Activated naive CD8-positive, alpha-beta T cell treated with anti-CD3 and anti-CD28 coated beads, Interleukin-2, amount 10 ng/mL, durations not matched to agents 7 days and 5 days (primary cell): ENCODE data around the gene IARS1. TPM values are rescaled to one million over a fixed set of nuclear protein-coding genes. Genes with fewer than 3 reads are reported as not detected.

Source experiments
- ATAC-seq: fragments of 150-1000 bp; cut with Tn5 transposase; one replicate; pipeline ENCODE4 v1.10.0; 2021; ENCODE audit warnings: low read depth, moderate library complexity
- POLR2A ChIA-PET: fragments of 350-600 bp; sonication (Branson Sonifier 250); formaldehyde crosslinking; loops from one replicate; lab custom pipeline; 2021; ENCODE audit warnings: antibody characterized with exemption; lab: Charles Lee
- DNase-seq: peaks from one replicate; pipeline ENCODE4 v3.0.0; 2021
- H3K27ac Mint-ChIP-seq: one replicate; pipeline ENCODE4 v1.8.0; 2022; ENCODE audit warnings: mild to moderate bottlenecking, mixed read lengths
- H3K27me3 Mint-ChIP-seq: one replicate; pipeline ENCODE4 v1.8.0; 2022; ENCODE audit warnings: mild to moderate bottlenecking, moderate library complexity, mixed read lengths
- H3K36me3 Mint-ChIP-seq: one replicate; pipeline ENCODE4 v1.8.0; 2021; ENCODE audit warnings: mild to moderate bottlenecking, mixed read lengths
- H3K4me1 Mint-ChIP-seq: one replicate; pipeline ENCODE4 v1.8.0; 2021; ENCODE audit warnings: mixed read lengths
- H3K4me3 Mint-ChIP-seq: one replicate; pipeline ENCODE4 v1.8.0; 2022; ENCODE audit warnings: mild to moderate bottlenecking, moderate library complexity, mixed read lengths
- H3K9me3 Mint-ChIP-seq: one replicate; pipeline ENCODE4 v1.8.0; 2021; ENCODE audit warnings: mixed read lengths
- total RNA-seq, 2 experiments: library from RNA; stranded (reverse); gene quantifications; one replicate each; pipeline ENCODE4 v1.2.3, GENCODE V29; 2021

Gene IARS1
- total RNA-seq, 2 experiments from 2014 or later: 120 to 123 TPM

DNA sequence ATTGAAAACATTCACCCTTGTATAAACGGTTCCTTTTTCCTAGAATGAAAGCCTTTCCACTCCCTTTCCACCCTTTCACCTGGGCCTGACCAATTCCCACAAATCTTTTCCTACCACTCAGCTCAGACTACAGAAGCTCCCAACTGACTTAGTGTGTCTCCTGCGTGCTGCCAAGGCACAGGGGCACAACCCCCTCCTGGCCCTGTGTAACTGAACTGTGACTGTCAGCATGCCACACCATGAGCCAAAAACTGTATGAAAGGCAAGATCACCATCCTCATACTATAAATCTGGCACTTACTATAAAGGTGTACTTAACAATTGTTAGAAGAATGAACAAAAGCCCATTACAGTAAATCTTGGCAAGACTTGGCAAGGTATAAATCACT, 20.1 kb upstream of the IARS1 start:
- ATAC-seq: no peak

DNA sequence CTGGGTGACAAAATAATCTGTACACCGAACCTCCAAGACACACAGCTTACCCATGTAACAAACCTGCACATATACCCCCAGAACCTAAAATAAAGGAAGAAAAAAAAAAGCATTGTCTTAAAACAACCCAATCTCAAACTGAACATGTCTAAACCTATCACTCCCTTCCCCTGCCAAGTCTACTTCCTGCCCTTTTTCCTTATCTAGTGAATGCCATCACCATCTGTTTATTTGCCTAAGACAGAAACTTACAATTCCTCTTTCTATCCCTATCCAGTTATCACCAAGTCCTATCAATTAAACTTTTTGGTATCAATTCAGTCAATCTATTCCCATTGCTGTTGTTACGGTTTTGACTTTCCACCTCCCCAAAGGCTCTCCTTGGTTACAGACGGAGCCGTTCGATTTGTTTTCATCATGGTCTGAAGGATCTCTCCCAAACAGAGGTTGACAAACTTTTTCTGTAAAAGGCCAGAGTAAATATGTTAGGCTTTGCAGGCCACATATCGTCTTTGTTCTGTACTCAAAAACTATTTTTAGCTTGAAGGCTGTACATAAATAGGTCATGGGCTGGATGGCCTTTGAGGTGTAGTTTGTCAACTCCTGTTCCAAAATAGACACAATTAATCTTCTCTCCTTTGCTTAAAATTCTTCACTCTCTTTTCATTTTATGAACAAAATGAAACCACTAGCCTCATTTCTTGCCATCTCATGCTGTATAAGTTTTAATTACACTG, 19.6 kb upstream of the IARS1 start:
- no peak for ATAC-seq

More for the DNA sequence above, 20.1 kb upstream of the IARS1 start:
- H3K4me1 Mint-ChIP-seq: peaks cover 15% of the 10 kb centered on the region
- H3K36me3 Mint-ChIP-seq: peaks cover 49% of the 10 kb centered on the region
- POLR2A ChIA-PET: no interaction called here
- peak overlapping the region; percentile 15 for H3K27ac Mint-ChIP-seq
- no peaks in the 10 kb centered on the region for H3K9me3 Mint-ChIP-seq
- no peak for DNase-seq
- H3K27me3 Mint-ChIP-seq: no peaks in the 10 kb centered on the region
- no peak overlapping the region for H3K4me3 Mint-ChIP-seq

DNA sequence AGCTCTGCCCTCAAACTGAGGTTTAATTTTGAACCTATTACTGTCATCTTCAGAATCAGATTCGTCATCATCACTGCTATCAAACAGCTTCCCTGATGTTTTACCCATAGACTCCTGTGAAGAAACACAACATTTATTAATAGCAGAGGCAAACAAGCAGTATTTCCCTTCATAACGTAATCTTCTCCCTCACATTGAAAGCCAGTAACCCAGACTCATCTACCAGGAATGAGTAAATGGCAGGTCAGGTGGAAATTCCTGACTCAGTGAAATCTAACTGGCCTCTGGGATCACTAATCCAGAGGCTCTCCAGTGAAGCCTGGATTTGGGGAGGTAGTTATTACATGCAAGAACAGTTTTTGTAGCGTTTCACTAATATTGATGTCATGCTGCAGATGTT, 17.1 kb upstream of the IARS1 start:
- H3K9me3 Mint-ChIP-seq: no peaks in the 10 kb centered on the region
- ATAC-seq (no peak), DNase-seq (no peak)
- no peak overlapping the region for H3K27ac Mint-ChIP-seq
- POLR2A ChIA-PET: no interaction called here
- H3K4me1 Mint-ChIP-seq: peaks cover 15% of the 10 kb centered on the region
- peaks cover 47% of the 10 kb centered on the region for H3K36me3 Mint-ChIP-seq
- no peak overlapping the region for H3K4me3 Mint-ChIP-seq
- H3K27me3 Mint-ChIP-seq: no peaks in the 10 kb centered on the region

More for the DNA sequence above, 19.6 kb upstream of the IARS1 start:
- Mint-ChIP-seq H3K4me1 (peaks cover 15% of the 10 kb centered on the region), H3K4me3 (no peak overlapping the region), H3K36me3 (peaks cover 50% of the 10 kb centered on the region), H3K27ac (peak overlapping the region; percentile 26), H3K27me3 (no peaks in the 10 kb centered on the region), H3K9me3 (no peaks in the 10 kb centered on the region)
- DNase-seq: no peak
- POLR2A ChIA-PET: no interaction called here

DNA sequence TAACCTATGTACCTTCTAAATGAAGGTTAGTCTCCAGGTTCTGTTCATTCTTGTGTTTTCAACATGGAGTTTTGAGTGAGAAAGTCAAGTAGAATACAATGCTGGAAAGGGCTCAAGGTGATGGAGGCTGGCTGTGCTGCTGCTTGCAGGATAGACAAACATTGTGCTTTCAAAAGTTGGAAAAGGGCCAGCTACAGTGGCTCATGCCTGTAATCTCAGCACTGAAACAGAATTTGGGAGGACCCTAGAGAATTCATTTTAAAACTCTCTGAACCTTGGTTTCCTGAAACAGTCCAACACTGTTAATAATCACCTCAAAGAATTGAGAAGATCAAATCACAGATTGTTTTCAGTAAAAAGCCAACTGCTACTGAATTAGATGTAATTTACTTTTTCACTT, 15.4 kb upstream of the IARS1 start:
- Mint-ChIP-seq H3K4me1 (peaks cover 13% of the 10 kb centered on the region), H3K4me3 (no peak overlapping the region), H3K9me3 (no peaks in the 10 kb centered on the region), H3K27ac (no peak overlapping the region), H3K27me3 (no peaks in the 10 kb centered on the region), H3K36me3 (peaks cover 42% of the 10 kb centered on the region)
- DNase-seq (no peak), ATAC-seq (no peak)
- POLR2A ChIA-PET: no interaction called here

DNA sequence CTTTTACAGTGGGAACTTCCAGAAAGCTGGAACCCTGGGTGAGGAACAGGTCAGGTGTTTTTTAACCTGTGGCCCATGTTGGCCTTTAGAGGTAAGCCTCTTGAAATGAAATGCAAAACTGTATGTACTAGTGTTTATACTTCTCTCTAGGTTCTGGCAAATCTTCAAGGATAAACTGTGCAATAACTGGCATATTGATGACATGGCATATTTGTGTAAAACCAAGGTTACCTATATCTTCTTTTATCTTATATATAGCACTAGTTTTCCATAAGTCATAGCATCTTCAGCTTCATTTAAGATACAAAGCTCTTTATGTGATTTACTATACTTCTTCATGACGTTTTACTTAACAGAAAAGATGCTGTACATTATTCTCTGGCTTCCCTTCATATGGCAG, 7.4 kb upstream of the IARS1 start:
- Mint-ChIP-seq H3K36me3 (peaks cover 23% of the 10 kb centered on the region), H3K27me3 (no peaks in the 10 kb centered on the region), H3K4me3 (no peak overlapping the region), H3K4me1 (peaks cover 12% of the 10 kb centered on the region), H3K27ac (no peak overlapping the region), H3K9me3 (no peaks in the 10 kb centered on the region)
- DNase-seq: no peak
- no peak for ATAC-seq
- POLR2A ChIA-PET: interaction anchor here (1.1 to 1.3 kb wide), 2 partner anchors 25 kb away, joined by 3 to 4 read pairs; partner anchors contain the start of genes CENPP and NOL8

DNA sequence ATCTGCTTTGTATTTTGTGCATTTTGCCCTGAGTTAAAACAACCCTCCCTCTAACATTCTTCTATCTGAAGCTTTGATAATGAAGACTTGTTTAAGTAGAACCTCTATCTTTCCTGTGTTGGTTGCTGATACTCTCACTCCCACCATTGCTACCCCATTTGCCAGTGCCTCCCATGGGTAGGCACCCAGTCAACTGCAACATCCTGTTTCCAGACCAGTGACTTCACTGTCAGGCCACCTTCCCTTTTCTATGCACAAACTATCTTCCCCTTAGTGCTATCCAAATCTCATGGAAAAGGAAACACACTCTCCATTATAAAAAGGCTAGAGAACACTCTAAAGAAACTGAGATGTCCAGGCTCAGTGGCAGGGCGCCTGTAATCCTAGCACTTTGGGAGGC, 5.6 kb upstream of the IARS1 start:
- no peak overlapping the region for H3K4me3 Mint-ChIP-seq
- peak overlapping the region; percentile 6 for H3K27ac Mint-ChIP-seq
- DNase-seq (no peak), ATAC-seq (no peak)
- peaks cover 25% of the 10 kb centered on the region for H3K4me1 Mint-ChIP-seq
- H3K36me3 Mint-ChIP-seq: peaks cover 17% of the 10 kb centered on the region
- no peaks in the 10 kb centered on the region for H3K9me3 Mint-ChIP-seq
- POLR2A ChIA-PET: interaction anchor here (1.1 kb wide), 1 partner anchor 371 kb away, joined by 3 read pairs; the partner anchor contains the start of gene IPPK
- no peaks in the 10 kb centered on the region for H3K27me3 Mint-ChIP-seq

DNA sequence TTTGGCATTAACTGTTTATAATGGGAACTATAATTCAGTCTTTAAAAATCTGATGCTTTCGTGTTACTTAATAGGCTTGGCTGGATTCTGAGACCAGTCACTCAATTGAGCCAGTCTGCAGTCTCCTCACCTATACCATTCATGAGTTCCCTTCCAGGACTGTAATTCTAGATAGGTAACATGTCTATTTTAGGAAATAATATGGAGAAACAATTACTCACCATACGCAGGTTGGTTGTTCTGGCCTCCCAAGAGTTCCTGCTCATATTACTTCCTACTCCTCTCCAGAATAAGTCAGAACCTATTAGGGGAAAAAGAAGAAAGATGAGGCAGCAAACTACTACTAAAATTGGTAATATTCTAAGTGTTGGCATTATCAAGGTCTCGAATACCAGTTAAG, 4.5 kb upstream of the IARS1 start:
- Mint-ChIP-seq H3K4me1 (peaks cover 25% of the 10 kb centered on the region), H3K4me3 (no peak overlapping the region), H3K36me3 (peaks cover 18% of the 10 kb centered on the region), H3K27me3 (no peaks in the 10 kb centered on the region), H3K27ac (peak overlapping the region; percentile 80), H3K9me3 (no peaks in the 10 kb centered on the region)
- DNase-seq: no peak
- ATAC-seq: no peak
- POLR2A ChIA-PET: interaction anchor here (1.1 kb wide), 1 partner anchor 372 kb away, joined by 3 read pairs; the partner anchor contains the start of gene IPPK

DNA sequence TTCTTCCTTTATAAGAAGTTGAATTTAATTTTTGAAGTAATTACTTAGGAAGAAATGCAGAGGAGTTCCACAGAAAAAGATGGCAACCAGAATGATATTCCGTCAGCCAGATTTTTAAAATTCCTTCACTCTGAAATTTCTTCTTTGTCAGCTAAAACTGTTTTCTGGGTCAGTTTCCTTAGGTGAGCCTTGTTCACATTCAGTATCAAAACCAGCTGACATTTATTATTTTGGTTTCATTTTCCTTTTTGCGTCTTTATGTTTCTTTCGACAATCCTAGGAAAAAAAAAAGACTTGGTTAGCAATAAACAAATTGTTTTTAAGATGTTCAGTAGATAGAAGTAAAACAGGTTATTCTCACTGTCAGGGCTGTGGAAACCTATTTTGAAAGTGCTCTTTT, 4.1 kb upstream of the IARS1 start:
- Mint-ChIP-seq H3K4me3 (no peak overlapping the region), H3K36me3 (peaks cover 20% of the 10 kb centered on the region)

DNA sequence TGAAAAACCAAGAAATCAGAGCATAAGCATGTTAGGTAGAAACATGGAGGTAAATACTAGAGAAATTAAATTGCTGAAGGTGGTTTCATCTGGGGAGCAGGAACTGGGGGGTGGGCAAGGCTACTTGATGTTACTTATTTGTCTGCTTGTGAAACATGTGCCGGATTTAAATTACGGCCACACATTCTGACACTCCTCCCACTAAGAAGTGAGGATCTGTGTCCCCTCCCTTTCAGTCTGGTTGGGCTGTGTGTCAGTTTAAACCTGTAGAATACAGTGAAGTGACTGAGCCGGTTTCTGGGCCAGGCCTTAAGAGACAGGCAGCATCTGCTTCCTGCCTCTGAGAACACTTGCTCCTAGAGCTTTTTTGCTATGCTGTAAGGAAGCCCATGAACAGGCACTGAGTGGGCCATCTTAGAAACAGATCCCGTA, 2.3 kb upstream of the IARS1 start:
- H3K9me3 Mint-ChIP-seq: no peaks in the 10 kb centered on the region
- POLR2A ChIA-PET: no interaction called here
- no peaks in the 10 kb centered on the region for H3K27me3 Mint-ChIP-seq
- DNase-seq (no peak), ATAC-seq (no peak)
- H3K36me3 Mint-ChIP-seq: peaks cover 22% of the 10 kb centered on the region
- peaks cover 44% of the 10 kb centered on the region for H3K4me1 Mint-ChIP-seq
- no peak overlapping the region for H3K4me3 Mint-ChIP-seq
- H3K27ac Mint-ChIP-seq: peak overlapping the region; percentile 54

More for the DNA sequence above, 4.1 kb upstream of the IARS1 start:
- no peak for DNase-seq
- ATAC-seq: no peak
- POLR2A ChIA-PET: no interaction called here
- H3K27ac Mint-ChIP-seq: peak overlapping the region; percentile 80
- no peaks in the 10 kb centered on the region for H3K27me3 Mint-ChIP-seq
- H3K9me3 Mint-ChIP-seq: no peaks in the 10 kb centered on the region
- H3K4me1 Mint-ChIP-seq: peaks cover 28% of the 10 kb centered on the region

DNA sequence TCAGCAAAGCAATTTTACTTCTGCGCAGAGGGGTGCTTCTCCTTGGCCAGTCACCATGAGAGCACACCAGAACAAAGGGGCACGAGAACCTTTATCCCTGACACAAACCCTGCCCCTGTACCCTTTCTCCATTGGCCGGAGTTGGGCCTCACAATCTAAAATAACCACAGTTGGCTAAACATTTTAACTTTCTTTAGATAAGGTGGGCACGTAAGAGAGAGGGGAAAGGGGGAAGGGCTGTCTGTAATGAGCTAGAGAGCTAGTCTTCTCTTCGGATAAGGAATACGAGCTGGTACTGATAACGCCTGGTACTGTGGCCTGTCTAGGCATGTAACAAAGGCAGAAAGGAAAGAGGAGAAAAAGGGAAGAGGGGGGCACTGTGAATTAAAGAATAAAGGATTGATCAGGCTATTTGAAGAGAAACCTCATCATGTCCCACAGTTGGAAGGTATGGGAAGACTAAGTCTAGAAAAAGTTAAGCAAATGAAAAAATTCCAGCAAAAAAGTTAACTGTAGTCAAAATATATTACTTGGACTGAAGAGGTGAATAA, 1.8 kb upstream of the IARS1 start:
- peaks cover 24% of the 10 kb centered on the region for H3K36me3 Mint-ChIP-seq
- H3K4me3 Mint-ChIP-seq: no peak overlapping the region
- ATAC-seq: no peak

DNA sequence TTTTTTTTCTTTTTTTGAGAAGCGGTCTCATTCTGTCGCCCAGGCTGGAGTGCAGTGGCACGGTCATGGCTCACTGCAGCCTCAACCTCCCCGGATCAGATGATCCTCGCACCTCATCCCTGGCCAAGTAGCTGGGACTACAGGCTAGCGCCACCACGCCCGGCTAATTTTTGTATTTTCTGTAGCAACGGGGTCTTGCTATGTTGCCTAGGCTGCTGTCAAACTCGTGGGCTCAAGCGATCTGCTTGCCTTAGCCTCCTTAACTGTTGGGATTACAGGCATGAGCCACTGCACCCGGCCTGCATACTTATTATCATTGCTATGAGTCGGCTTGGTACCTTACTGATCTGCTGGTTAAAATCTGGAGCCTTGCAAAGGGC, 790 bp upstream of the IARS1 start:
- Mint-ChIP-seq H3K27ac (peak overlapping the region; percentile 99), H3K27me3 (no peaks in the 10 kb centered on the region), H3K4me1 (peaks cover 49% of the 10 kb centered on the region), H3K9me3 (no peaks in the 10 kb centered on the region), H3K36me3 (peaks cover 28% of the 10 kb centered on the region), H3K4me3 (peak overlapping the region; percentile 98)
- no peak for ATAC-seq
- POLR2A ChIA-PET: no interaction called here
- peak; percentile 42 for DNase-seq

More for the DNA sequence above, 1.8 kb upstream of the IARS1 start:
- DNase-seq: no peak
- Mint-ChIP-seq H3K27ac (peak overlapping the region; percentile 54), H3K4me1 (peaks cover 45% of the 10 kb centered on the region), H3K27me3 (no peaks in the 10 kb centered on the region), H3K9me3 (no peaks in the 10 kb centered on the region)
- POLR2A ChIA-PET: no interaction called here

DNA sequence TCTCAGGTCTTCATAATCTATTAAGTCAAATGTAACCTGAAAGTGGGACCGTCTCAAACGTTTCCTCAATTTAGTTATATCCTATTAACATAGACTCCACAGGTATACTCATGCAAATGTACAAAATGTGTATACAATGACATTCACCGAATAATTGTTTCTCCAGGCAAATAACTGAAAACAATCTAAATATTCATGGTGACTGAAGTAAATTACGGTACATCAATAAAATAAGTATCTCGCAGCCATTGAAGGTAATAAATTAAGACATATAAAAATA, 482 bp downstream of the IARS1 start:
- Mint-ChIP-seq H3K4me1 (peaks cover 49% of the 10 kb centered on the region), H3K4me3 (peak overlapping the region; percentile 98), H3K9me3 (no peaks in the 10 kb centered on the region), H3K36me3 (peaks cover 23% of the 10 kb centered on the region), H3K27me3 (no peaks in the 10 kb centered on the region), H3K27ac (peak overlapping the region; percentile 99)
- POLR2A ChIA-PET: no interaction called here
- DNase-seq (no peak), ATAC-seq (no peak)

DNA sequence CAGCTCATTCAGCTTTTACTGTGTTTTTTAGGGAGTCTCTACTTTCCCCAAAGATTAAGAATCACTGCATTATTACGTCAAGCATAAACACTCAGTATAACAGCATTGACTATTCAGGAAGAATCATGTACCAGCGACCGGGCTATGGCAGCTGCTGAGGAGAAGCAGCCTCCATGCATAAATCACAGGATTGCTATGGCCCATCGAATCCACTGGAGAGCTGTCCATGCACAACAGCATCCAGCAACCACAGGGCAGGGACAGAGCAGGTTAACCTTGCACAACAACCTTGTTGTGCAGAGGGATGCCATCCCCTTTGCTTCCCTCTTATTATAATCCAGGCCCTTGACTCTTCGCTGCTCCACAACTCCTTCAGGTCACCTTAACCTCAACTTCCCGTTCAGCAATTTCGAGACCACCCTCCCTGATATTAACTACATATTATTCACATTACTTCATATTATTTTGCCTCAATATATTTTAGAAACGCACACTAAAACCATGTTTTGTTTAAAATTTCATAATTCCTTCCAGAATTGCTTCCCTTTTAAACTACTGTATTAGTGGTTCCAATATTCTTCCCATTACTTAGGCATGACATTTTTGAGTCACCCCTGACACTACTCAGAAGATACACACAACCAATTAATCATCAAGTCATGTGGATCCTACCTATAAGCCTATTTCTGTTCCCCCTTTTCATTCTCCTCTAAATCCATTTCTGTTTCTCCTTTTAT, 991 bp downstream of the IARS1 start:
- Mint-ChIP-seq H3K4me3 (peak overlapping the region; percentile 98), H3K27ac (peak overlapping the region; percentile 99), H3K9me3 (no peaks in the 10 kb centered on the region), H3K27me3 (no peaks in the 10 kb centered on the region), H3K36me3 (peaks cover 25% of the 10 kb centered on the region), H3K4me1 (peaks cover 46% of the 10 kb centered on the region)
- POLR2A ChIA-PET: interaction anchor here (1.0 kb wide), 1 partner anchor 33 kb away, joined by 6 read pairs; the partner anchor contains the start of genes CENPP and NOL8
- no peak for DNase-seq
- no peak for ATAC-seq
